Liver (tissue), 9 donors: ENCODE data around the gene HERC6. TPM values are rescaled to one million over a fixed set of nuclear protein-coding genes. Genes with fewer than 3 reads are reported as not detected.

Experiments
- DNase-seq: peaks from one replicate; pipeline ENCODE4 v3.0.0-alpha.2; 2017; ENCODE audit warnings: low spot score
- H3K27ac ChIP-seq, 2 donors: one replicate each; pipeline ENCODE4 v1.7.0; 2013; ENCODE audit warnings: inconsistent platforms in 2 of 2, low read length in 2 of 2, control low read depth in 1 of 2, low read depth in 1 of 2, mild to moderate bottlenecking in 1 of 2
- H3K27me3 ChIP-seq, 4 donors: one replicate each; pipeline versions ENCODE4 v1.6.1 to v1.7.0; 2013; ENCODE audit warnings: low read length in 3 of 4, inconsistent platforms in 1 of 4, mild to moderate bottlenecking in 1 of 4, moderate library complexity in 1 of 4; ENCODE audit not compliant: control insufficient read depth in 4 of 4, insufficient read depth in 4 of 4
- H3K36me3 ChIP-seq, 4 donors: one replicate each; pipeline versions ENCODE4 v1.6.1 to v1.7.0; 2013; ENCODE audit warnings: low read length in 3 of 4, mild to moderate bottlenecking in 3 of 4, low read depth in 1 of 4, moderate library complexity in 1 of 4; ENCODE audit not compliant: control insufficient read depth in 4 of 4, insufficient read depth in 3 of 4
- H3K4me1 ChIP-seq, 4 donors: one replicate each; pipeline versions ENCODE4 v1.6.1 to v1.7.0; 2013; ENCODE audit warnings: low read length in 3 of 4, mild to moderate bottlenecking in 3 of 4, moderate library complexity in 1 of 4; ENCODE audit not compliant: control insufficient read depth in 4 of 4, insufficient read depth in 4 of 4
- H3K4me3 ChIP-seq, 3 donors: one replicate each; pipeline versions ENCODE4 v1.6.1 to v1.7.0; 2013; ENCODE audit warnings: low read length in 3 of 3, control low read depth in 1 of 3, low read depth in 1 of 3, mild to moderate bottlenecking in 1 of 3
- H3K9ac ChIP-seq, 2 donors: one replicate each; pipeline ENCODE4 v1.7.0; 2013; ENCODE audit warnings: low read length in 2 of 2, mild to moderate bottlenecking in 2 of 2, moderate library complexity in 2 of 2, control low read depth in 1 of 2, low read depth in 1 of 2
- H3K9me3 ChIP-seq, 4 donors: one replicate each; pipeline versions ENCODE4 v1.6.1 to v1.7.0; 2013; ENCODE audit warnings: low read length in 3 of 4; ENCODE audit not compliant: control insufficient read depth in 4 of 4
- EGR1 ChIP-seq, 2 donors: IDR thresholded peaks; 2 replicates each; pipeline ENCODE4 v1.6.1; 2016 to 2018; ENCODE audit warnings: antibody characterized with exemption in 2 of 2, low read depth in 2 of 2
- FOXA2 ChIP-seq: IDR thresholded peaks from 2 replicates; pipeline ENCODE4 v1.6.1; 2016; ENCODE audit warnings: antibody characterized with exemption
- GABPA ChIP-seq, 2 donors: IDR thresholded peaks in 1 of 2; conservative IDR thresholded peaks in 1 of 2; 2 replicates each; pipeline ENCODE4 v1.6.1; 2016; ENCODE audit warnings: antibody characterized with exemption in 2 of 2, mild to moderate bottlenecking in 1 of 2, moderate library complexity in 1 of 2
- HNF4A ChIP-seq, 2 donors: conservative IDR thresholded peaks; 2 replicates each; pipeline ENCODE4 v1.6.1; 2016; ENCODE audit warnings: antibody characterized with exemption in 2 of 2, mild to moderate bottlenecking in 2 of 2
- JUND ChIP-seq, 2 donors: IDR thresholded peaks; 2 replicates each; pipeline ENCODE4 v1.6.1; 2016; ENCODE audit warnings: antibody characterized with exemption in 2 of 2
- NR2F2 ChIP-seq: IDR thresholded peaks from 2 replicates; pipeline ENCODE4 v1.6.1; 2016; ENCODE audit warnings: antibody characterized with exemption
- RAD21 ChIP-seq, 2 donors: IDR thresholded peaks; 2 replicates each; pipeline ENCODE4 v1.6.1; 2016; ENCODE audit warnings: antibody characterized with exemption in 2 of 2, mild to moderate bottlenecking in 2 of 2
- RXRA ChIP-seq, 2 donors: IDR thresholded peaks; 2 replicates each; pipeline ENCODE4 v1.6.1; 2017 to 2018; ENCODE audit warnings: antibody characterized with exemption in 2 of 2, mild to moderate bottlenecking in 1 of 2
- SP1 ChIP-seq: IDR thresholded peaks from 2 replicates; pipeline ENCODE4 v1.6.1; 2018; ENCODE audit warnings: antibody characterized with exemption, mild to moderate bottlenecking
- WGBS: extraction: QIAGEN DNeasy Blood & Tissue Kit; methylation state at CpG from one replicate; pipeline ENCODE4 v1.1.7; 2013; 5-methylcytosine and 5-hydroxymethylcytosine counted together
- polyA plus RNA-seq, 2 donors: library from polyadenylated mRNA; stranded (reverse) in 1 of 2; unstranded in 1 of 2; fragments of 200-250 nt in 1 of 2; fragments of >200 nt in 1 of 2; fragmentation: Nextera tagmentation in 1 of 2; extraction: Ambion mirVana in 1 of 2; gene quantifications; one replicate each; pipeline versions ENCODE4 v1.2.1 to v1.2.3, GENCODE V29; 2013 to 2015
- total RNA-seq, 2 donors: library from RNA; depleted of rRNA; stranded (reverse); fragments of >200 nt; gene quantifications; one replicate each; pipeline ENCODE4 v1.2.3, GENCODE V29; 2014
- TF ChIP-seq, protein P1 (sequence below): IDR thresholded peaks from 2 replicates; pipeline ENCODE4 v1.6.1; 2016; ENCODE audit warnings: antibody characterized with exemption, mild to moderate bottlenecking
- TF ChIP-seq, protein P2 (sequence below): IDR thresholded peaks from 2 replicates; pipeline ENCODE4 v1.6.1; 2016; ENCODE audit warnings: antibody characterized with exemption
- TF ChIP-seq, protein P3 (sequence below): IDR thresholded peaks from 2 replicates; pipeline ENCODE4 v1.6.1; 2016; ENCODE audit warnings: antibody characterized with exemption
- TF ChIP-seq, protein P4 (sequence below): IDR thresholded peaks from 2 replicates; pipeline ENCODE4 v1.6.1; 2016; ENCODE audit warnings: antibody characterized with exemption
- TF ChIP-seq, protein P5 (sequence below): fragments of 150-350 bp; IDR thresholded peaks from 2 replicates; pipeline ENCODE4 v1.5.1; 2017; ENCODE audit warnings: improper control_type of control experiment, low read depth, low read length; ENCODE audit not compliant: missing input control
- donor health status: healthy.
- donor health status: healthy.
- donor health status: healthy.
- donor health status: healthy.
- donor health status: healthy.

Gene HERC6
- total and polyA plus RNA-seq, 4 donors, result 1.5 to 3.8 (median 2.6) TPM

DNA sequence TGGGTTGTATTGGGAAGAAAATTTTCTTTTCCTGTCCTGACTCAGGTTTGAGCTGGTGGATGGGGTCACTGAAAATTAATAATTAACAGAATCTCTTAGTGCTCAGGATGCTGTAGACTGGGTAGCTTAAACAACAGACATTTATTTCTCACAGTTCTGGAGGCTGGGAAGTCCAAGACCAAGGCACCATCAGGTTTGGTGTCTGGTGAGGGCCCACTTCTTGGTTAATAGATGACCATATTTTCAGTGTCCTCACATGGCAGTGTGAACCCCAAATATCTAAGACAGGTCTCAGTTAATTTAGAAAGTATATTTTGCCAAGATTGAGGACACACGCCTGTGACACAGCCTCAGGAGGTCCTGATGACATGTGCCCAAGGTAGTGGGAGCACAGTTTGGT, 31.1 kb downstream of the HERC6 start:
- no peak overlapping the region for H3K27ac ChIP-seq
- no peaks in the 10 kb centered on the region for H3K9me3 ChIP-seq
- DNase-seq, result no peak
- TF ChIP-seq, protein P1, sequence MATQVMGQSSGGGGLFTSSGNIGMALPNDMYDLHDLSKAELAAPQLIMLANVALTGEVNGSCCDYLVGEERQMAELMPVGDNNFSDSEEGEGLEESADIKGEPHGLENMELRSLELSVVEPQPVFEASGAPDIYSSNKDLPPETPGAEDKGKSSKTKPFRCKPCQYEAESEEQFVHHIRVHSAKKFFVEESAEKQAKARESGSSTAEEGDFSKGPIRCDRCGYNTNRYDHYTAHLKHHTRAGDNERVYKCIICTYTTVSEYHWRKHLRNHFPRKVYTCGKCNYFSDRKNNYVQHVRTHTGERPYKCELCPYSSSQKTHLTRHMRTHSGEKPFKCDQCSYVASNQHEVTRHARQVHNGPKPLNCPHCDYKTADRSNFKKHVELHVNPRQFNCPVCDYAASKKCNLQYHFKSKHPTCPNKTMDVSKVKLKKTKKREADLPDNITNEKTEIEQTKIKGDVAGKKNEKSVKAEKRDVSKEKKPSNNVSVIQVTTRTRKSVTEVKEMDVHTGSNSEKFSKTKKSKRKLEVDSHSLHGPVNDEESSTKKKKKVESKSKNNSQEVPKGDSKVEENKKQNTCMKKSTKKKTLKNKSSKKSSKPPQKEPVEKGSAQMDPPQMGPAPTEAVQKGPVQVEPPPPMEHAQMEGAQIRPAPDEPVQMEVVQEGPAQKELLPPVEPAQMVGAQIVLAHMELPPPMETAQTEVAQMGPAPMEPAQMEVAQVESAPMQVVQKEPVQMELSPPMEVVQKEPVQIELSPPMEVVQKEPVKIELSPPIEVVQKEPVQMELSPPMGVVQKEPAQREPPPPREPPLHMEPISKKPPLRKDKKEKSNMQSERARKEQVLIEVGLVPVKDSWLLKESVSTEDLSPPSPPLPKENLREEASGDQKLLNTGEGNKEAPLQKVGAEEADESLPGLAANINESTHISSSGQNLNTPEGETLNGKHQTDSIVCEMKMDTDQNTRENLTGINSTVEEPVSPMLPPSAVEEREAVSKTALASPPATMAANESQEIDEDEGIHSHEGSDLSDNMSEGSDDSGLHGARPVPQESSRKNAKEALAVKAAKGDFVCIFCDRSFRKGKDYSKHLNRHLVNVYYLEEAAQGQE, result no peak
- no peaks in the 10 kb centered on the region for H3K4me1 ChIP-seq
- no peak overlapping the region for H3K4me3 ChIP-seq
- no peaks in the 10 kb centered on the region for H3K27me3 ChIP-seq
- H3K9ac ChIP-seq, result no peak overlapping the region
- peaks cover 0 to 10% (median 2%) of the 10 kb centered on the region in 4 donors for H3K36me3 ChIP-seq
- 97% methylated on average over 1 of the region's 1 CpG for WGBS

DNA sequence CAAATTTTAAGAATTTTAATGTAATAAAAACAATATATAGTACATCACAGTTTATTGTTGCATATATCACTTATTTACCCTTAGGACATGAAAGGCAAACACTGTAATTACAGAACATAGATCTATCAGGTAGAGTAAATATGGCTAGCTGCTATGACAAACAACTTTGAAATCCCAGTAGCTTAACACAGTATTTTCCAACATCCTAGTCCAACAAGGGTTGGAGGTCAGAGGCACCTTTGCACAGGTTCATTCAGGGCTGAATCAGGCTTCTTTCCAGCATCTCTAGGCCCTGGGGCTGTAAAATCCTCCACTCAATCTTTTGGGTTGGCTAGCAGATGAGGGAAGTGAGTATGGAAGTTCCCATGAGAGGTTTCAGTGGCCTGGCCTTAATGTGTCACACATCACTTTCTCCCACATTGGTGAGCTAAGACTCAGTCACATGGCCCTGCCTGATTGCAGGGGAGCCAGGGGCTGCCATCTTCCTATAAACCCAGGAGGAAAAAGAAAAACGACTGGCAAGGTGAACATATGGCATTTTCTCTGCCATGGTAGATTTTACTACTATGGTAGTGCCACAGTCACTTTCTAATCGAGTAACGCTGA, 32.9 kb downstream of the HERC6 start:
- Histone ChIP-seq H3K36me3 (peaks cover 0 to 6% (median 3%) of the 10 kb centered on the region in 4 donors), H3K4me1 (no peaks in the 10 kb centered on the region)

DNA sequence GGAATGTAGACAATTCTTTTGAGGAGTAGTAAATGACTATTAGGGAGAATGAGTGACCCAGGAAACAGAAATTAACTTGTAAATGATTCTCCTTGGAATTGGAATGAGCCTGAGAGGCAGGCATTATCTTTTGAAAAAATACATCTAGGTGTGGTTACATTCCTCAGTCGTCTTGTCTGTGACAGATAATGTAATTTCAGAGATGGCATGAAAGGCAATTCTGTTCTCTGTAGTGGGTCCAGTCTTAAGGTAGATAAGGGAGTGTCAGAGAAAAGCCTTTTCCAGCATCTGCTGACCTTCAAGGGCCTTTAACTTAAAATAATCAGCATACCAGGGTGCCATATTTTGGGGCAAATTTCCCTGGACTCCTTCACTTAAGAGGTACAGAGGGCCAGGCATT, 35.1 kb downstream of the HERC6 start:
- no peak for DNase-seq
- H3K27me3 ChIP-seq, result no peaks in the 10 kb centered on the region
- no peaks in the 10 kb centered on the region for H3K9me3 ChIP-seq
- no peaks in the 10 kb centered on the region for H3K4me1 ChIP-seq
- whole genome bisulfite sequencing, result 85% methylated on average over 1 of the region's 1 CpG
- H3K36me3 ChIP-seq, result peaks cover 0 to 6% (median 3%) of the 10 kb centered on the region in 4 donors
- no peak overlapping the region for H3K27ac ChIP-seq
- H3K9ac ChIP-seq, result no peak overlapping the region
- no peak overlapping the region for H3K4me3 ChIP-seq
- no peak for TF ChIP-seq RXRA (IDR thresholded peaks at IDR 0.05)
- no peak for TF ChIP-seq HNF4A (conservative IDR thresholded peaks at IDR 0.05)
- TF ChIP-seq NR2F2, result no peak
- TF ChIP-seq, protein P2, sequence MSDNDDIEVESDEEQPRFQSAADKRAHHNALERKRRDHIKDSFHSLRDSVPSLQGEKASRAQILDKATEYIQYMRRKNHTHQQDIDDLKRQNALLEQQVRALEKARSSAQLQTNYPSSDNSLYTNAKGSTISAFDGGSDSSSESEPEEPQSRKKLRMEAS, result no peak
- TF ChIP-seq, protein P1, result no peak
- TF ChIP-seq, protein P3, sequence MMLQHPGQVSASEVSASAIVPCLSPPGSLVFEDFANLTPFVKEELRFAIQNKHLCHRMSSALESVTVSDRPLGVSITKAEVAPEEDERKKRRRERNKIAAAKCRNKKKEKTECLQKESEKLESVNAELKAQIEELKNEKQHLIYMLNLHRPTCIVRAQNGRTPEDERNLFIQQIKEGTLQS, result no peak
- TF ChIP-seq GABPA (IDR thresholded peaks at IDR 0.05 in 1 of 2, conservative IDR thresholded peaks at IDR 0.05 in 1 of 2), result no peak
- TF ChIP-seq, protein P4, sequence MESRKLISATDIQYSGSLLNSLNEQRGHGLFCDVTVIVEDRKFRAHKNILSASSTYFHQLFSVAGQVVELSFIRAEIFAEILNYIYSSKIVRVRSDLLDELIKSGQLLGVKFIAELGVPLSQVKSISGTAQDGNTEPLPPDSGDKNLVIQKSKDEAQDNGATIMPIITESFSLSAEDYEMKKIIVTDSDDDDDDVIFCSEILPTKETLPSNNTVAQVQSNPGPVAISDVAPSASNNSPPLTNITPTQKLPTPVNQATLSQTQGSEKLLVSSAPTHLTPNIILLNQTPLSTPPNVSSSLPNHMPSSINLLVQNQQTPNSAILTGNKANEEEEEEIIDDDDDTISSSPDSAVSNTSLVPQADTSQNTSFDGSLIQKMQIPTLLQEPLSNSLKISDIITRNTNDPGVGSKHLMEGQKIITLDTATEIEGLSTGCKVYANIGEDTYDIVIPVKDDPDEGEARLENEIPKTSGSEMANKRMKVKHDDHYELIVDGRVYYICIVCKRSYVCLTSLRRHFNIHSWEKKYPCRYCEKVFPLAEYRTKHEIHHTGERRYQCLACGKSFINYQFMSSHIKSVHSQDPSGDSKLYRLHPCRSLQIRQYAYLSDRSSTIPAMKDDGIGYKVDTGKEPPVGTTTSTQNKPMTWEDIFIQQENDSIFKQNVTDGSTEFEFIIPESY, result no peak
- TF ChIP-seq, protein P5, sequence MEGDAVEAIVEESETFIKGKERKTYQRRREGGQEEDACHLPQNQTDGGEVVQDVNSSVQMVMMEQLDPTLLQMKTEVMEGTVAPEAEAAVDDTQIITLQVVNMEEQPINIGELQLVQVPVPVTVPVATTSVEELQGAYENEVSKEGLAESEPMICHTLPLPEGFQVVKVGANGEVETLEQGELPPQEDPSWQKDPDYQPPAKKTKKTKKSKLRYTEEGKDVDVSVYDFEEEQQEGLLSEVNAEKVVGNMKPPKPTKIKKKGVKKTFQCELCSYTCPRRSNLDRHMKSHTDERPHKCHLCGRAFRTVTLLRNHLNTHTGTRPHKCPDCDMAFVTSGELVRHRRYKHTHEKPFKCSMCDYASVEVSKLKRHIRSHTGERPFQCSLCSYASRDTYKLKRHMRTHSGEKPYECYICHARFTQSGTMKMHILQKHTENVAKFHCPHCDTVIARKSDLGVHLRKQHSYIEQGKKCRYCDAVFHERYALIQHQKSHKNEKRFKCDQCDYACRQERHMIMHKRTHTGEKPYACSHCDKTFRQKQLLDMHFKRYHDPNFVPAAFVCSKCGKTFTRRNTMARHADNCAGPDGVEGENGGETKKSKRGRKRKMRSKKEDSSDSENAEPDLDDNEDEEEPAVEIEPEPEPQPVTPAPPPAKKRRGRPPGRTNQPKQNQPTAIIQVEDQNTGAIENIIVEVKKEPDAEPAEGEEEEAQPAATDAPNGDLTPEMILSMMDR, result no peak
- no peak for TF ChIP-seq JUND (IDR thresholded peaks at IDR 0.05)
- no peak for TF ChIP-seq RAD21 (IDR thresholded peaks at IDR 0.05)
- TF ChIP-seq FOXA2, result no peak
- no peak for TF ChIP-seq EGR1 (IDR thresholded peaks at IDR 0.05; ENCODE audit: low read depth in 2 of 2)
- no peak for TF ChIP-seq SP1

More for the DNA sequence above, 32.9 kb downstream of the HERC6 start:
- Histone ChIP-seq H3K27me3 (no peaks in the 10 kb centered on the region), H3K27ac (no peak overlapping the region), H3K9me3 (no peaks in the 10 kb centered on the region), H3K9ac (no peak overlapping the region), H3K4me3 (no peak overlapping the region)
- no peak for DNase-seq
- TF ChIP-seq HNF4A (conservative IDR thresholded peaks at IDR 0.05), result peak in 1 of 2 donors; percentile 11
- TF ChIP-seq, protein P3, result no peak
- WGBS, result 94% methylated on average over 3 of the region's 3 CpGs
